Activated CD4-positive, alpha-beta memory T cell treated with anti-CD3 and anti-CD28 coated beads, Interleukin-2, amount 10 ng/mL, durations not matched to agents 7 days and 5 days (primary cell): ENCODE data around the gene NCK1. TPM values are rescaled to one million over a fixed set of nuclear protein-coding genes. Genes with fewer than 3 reads are reported as not detected.
"Not testable (repeated sequence)": the region's sequence is repeated elsewhere in the genome, so short reads cannot be mapped to it uniquely, and the experiment has no call there.

ENCODE experiments used
- CTCF ChIA-PET: fragments of 350-600 bp; sonication (Branson Sonifier 250); formaldehyde crosslinking; loops from one replicate; lab custom pipeline; 2021; ENCODE audit warnings: antibody characterized with exemption, inconsistent platforms; lab: Charles Lee
- POLR2A ChIA-PET: fragments of 350-600 bp; sonication (Branson Sonifier 250); formaldehyde crosslinking; loops from one replicate; lab custom pipeline; 2021; ENCODE audit warnings: antibody characterized with exemption; lab: Charles Lee
- DNase-seq: peaks from one replicate; pipeline ENCODE4 v3.0.0-alpha.2; 2020
- H3K27ac Mint-ChIP-seq: one replicate; pipeline ENCODE4 v1.8.0; 2021; ENCODE audit warnings: mild to moderate bottlenecking, mixed read lengths
- H3K27me3 Mint-ChIP-seq: one replicate; pipeline ENCODE4 v1.8.0; 2021; ENCODE audit warnings: mixed read lengths
- H3K36me3 Mint-ChIP-seq: one replicate; pipeline ENCODE4 v1.8.0; 2021; ENCODE audit warnings: low read depth, mixed read lengths
- H3K4me1 Mint-ChIP-seq: one replicate; pipeline ENCODE4 v1.8.0; 2021; ENCODE audit warnings: mixed read lengths
- H3K4me3 Mint-ChIP-seq: one replicate; pipeline ENCODE4 v1.8.0; 2021; ENCODE audit warnings: mild to moderate bottlenecking, mixed read lengths
- H3K9me3 Mint-ChIP-seq: one replicate; pipeline ENCODE4 v1.8.0; 2021; ENCODE audit warnings: mixed read lengths
- total RNA-seq, 2 experiments: library from RNA; stranded (reverse); gene quantifications; one replicate each; pipeline ENCODE4 v1.2.3, GENCODE V29; 2021

Gene NCK1
- total RNA-seq, 2 experiments from 2014 or later = 50.8 to 51.3 TPM

DNA sequence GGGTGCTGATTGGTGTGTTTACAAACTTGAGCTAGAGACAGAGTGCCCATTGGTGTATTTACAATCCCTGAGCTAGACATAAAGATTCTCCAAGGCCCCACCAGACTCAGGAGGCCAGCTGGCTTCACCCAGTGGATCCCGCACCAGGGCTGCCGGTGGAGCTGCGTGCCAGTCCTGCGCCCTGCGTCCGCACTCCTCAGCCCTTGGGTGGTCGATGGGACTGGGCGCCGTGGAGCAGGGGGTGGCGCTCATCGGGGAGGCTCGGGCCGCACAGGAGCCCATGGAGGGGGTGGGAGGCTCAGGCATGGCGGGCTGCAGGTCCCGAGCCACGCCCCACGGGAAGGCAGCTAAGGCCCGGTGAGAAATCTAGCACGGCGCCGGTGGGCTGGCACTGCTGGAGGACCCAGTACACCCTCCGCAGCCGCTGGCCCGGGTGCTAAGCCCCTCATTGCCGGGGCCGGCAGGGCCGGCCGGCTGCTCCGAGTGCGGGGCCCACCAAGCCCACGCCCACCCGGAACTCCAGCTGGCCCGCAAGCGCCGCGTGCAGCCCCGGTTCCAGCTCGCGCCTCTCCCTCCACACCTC, 125.5 kb downstream of the NCK1 start:
- H3K36me3 Mint-ChIP-seq, H3K4me3 Mint-ChIP-seq, H3K27me3 Mint-ChIP-seq, POLR2A ChIA-PET, H3K4me1 Mint-ChIP-seq, H3K27ac Mint-ChIP-seq, H3K9me3 Mint-ChIP-seq, DNase-seq: not testable (repeated sequence)
- CTCF ChIA-PET = interaction anchor here (0.9 kb wide), 1 partner anchor 229 kb away, joined by 3 read pairs; no protein-coding TSS in a partner anchor

DNA sequence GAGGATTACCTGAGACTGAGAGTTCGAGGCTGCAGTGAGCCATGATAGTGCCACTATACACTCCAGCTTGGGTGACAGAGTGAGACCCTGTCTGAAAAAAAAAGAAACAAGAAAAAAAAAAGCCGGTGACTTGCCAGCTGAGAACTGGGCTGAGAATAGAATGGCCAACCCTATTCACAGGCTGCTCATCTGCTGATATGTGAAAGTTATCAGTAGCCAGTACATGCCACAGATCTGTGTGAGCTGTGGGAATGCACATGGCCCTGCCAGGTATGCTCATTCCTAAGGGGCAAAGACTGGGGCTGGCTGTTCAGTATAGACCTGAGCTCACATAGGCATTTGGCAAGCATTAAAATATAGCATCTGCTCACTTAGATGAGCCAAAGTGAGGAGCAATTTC, 126.6 kb downstream of the NCK1 start:
- DNase-seq = no peak
- CTCF ChIA-PET = no interaction called here
- H3K27ac Mint-ChIP-seq = no peak overlapping the region
- no peaks in the 10 kb centered on the region for H3K4me1 Mint-ChIP-seq
- H3K9me3 Mint-ChIP-seq = no peaks in the 10 kb centered on the region
- no peaks in the 10 kb centered on the region for H3K27me3 Mint-ChIP-seq
- H3K36me3 Mint-ChIP-seq = no peaks in the 10 kb centered on the region
- POLR2A ChIA-PET = no interaction called here
- no peak overlapping the region for H3K4me3 Mint-ChIP-seq

DNA sequence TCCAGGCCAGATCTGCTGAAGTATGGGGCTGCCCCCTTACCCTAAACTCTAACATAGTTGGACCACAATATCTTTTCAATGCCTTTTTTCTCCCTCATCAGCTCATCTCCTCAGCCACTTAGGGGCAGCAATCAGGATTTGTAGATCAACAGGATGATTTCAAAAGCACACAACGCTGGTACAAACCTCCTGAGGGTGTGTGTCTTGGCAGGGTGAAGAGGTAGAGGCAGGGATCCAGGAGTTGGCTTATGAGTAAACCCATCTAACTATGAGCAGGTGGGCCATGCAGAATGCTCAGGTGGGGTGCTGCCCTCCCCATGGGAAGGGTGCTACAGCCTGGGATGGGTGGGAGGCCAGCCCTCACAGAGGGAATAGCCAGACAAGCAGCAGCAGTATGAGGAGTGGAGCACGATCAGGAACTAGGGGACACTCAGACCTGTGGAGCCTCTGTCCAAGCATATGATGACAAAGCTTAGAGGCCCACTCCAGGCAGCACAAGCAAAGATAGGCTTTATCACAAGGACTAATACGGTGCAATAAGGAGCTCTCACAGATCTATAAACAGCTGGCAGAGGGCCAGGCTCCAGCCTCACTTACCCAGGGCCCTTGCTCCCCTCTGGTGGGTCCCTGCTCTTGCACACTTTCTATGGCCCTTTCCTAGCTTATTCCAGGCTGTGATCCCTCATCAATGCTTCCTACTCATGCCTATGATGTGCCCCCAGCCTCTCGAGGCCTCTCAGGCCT, 127.9 kb downstream of the NCK1 start:
- H3K36me3 Mint-ChIP-seq = no peaks in the 10 kb centered on the region
- no peaks in the 10 kb centered on the region for H3K9me3 Mint-ChIP-seq
- no peak overlapping the region for H3K4me3 Mint-ChIP-seq
- ChIA-PET CTCF (no interaction called here), POLR2A (no interaction called here)
- H3K4me1 Mint-ChIP-seq = no peaks in the 10 kb centered on the region
- H3K27me3 Mint-ChIP-seq = no peaks in the 10 kb centered on the region
- H3K27ac Mint-ChIP-seq = no peak overlapping the region
- no peak for DNase-seq

DNA sequence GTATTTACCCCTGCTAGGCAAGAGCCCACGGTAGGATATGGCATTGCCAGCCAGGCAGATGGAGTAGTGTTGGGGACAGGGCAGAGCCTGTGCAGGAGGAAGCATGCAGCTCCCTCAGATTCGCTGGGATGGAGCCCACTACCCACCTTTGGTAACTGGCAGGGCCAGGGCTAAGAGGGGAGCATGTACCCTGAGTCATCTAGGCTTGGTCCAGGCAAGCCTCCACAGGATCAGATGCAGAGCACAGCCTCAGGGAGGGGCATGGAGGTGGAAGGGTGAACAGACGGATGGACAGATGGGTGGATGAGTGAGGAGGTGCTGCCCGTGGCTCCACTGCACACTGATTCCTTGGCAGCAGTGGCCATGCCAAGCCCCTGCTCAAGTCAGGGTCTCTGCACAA, 128.8 kb downstream of the NCK1 start:
- CTCF ChIA-PET = no interaction called here

DNA sequence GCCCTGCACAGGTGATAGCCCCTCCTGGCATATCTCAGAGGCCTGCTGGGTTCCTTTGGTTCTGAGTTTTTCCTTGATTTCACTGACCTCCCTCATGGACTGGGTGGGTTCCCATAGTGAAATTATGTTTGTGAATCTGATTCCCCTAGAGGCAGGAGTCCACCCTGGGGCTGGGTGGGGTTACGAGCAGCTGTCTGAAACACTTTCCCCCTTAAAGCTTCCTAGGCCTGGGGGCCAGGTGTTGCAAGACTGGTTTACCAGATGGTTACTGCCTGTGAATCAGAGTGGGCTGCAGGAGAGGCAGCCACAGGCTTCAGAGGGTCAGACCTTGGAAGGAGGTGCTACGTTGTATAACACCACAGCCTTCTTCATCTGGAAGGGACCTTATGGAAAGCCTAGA, 130.1 kb downstream of the NCK1 start:
- no peaks in the 10 kb centered on the region for H3K27me3 Mint-ChIP-seq
- H3K9me3 Mint-ChIP-seq = no peaks in the 10 kb centered on the region
- no peak for DNase-seq
- H3K4me3 Mint-ChIP-seq = no peak overlapping the region
- ChIA-PET POLR2A (no interaction called here), CTCF (no interaction called here)
- H3K27ac Mint-ChIP-seq = no peak overlapping the region
- no peaks in the 10 kb centered on the region for H3K4me1 Mint-ChIP-seq
- no peaks in the 10 kb centered on the region for H3K36me3 Mint-ChIP-seq

More for the DNA sequence above, 128.8 kb downstream of the NCK1 start:
- no peaks in the 10 kb centered on the region for H3K9me3 Mint-ChIP-seq
- POLR2A ChIA-PET = no interaction called here
- no peaks in the 10 kb centered on the region for H3K4me1 Mint-ChIP-seq
- no peaks in the 10 kb centered on the region for H3K36me3 Mint-ChIP-seq
- no peak for DNase-seq
- H3K4me3 Mint-ChIP-seq = no peak overlapping the region
- no peaks in the 10 kb centered on the region for H3K27me3 Mint-ChIP-seq
- H3K27ac Mint-ChIP-seq = no peak overlapping the region

DNA sequence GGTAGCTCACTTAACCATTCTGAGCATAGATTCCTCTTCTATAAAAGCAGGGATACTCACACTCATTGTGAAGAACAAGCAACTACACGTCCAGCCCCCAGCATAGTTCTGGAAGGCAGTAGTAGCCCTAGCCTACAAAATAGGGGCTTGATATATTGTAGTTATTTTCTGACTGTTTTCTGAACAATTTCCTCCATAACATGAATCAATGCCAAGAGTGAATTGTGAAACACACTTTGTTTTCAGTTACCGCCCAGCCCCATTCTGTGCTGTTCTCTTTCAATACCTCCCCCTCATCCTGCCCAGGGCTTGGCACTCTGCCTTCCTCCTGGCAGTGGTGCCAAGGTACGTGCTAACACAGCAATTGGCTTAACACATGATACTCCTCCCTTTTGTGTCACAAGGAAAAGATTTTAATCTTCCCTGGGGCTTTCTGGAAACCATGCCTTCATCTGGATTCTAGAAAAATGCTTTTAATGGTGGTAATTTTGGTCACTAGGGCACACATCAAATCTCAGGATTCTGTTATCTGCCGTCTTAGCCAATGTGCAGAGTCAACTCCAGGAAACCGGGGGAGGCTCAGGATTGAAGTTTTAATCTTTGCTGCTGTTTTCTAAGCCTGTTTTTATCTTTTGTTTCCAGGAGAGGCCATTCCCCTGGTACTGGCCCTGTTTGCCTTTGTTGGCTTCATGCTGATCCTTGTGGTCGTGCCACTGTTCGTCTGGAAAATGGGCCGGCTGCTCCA, 132.9 kb downstream of the NCK1 start:
- POLR2A ChIA-PET = no interaction called here

DNA sequence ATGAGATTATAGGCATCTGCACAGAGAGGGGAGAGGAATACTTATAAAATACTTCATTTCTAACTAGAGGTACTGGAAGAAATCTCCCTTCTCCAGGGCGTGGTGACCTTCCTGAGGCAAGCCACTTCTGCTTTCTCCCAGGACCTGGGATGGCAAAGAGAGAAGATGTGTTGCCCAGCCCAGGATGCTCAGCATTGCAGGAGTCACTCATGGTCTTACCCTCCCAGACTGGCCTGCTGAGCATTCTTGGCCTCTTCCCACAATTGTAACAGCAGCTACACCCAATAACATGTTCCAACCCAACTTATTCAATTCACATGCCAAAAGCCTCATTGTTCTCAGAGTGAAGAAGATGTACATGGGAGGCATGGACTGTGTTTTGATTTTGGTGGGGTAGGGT, 133.6 kb downstream of the NCK1 start:
- CTCF ChIA-PET = interaction anchor here (0.9 kb wide), 1 partner anchor 18 kb away, joined by 3 read pairs; no protein-coding TSS in a partner anchor
- H3K27me3 Mint-ChIP-seq = no peaks in the 10 kb centered on the region
- no peak overlapping the region for H3K4me3 Mint-ChIP-seq
- H3K36me3 Mint-ChIP-seq = no peaks in the 10 kb centered on the region
- no peak overlapping the region for H3K27ac Mint-ChIP-seq
- H3K9me3 Mint-ChIP-seq = no peaks in the 10 kb centered on the region
- no peak for DNase-seq
- POLR2A ChIA-PET = interaction anchor here (0.9 kb wide), 1 partner anchor 133 kb away, joined by 3 read pairs; the partner anchor contains the start of gene NCK1
- H3K4me1 Mint-ChIP-seq = no peaks in the 10 kb centered on the region

More for the DNA sequence above, 132.9 kb downstream of the NCK1 start:
- H3K4me3 Mint-ChIP-seq = no peak overlapping the region
- no peaks in the 10 kb centered on the region for H3K36me3 Mint-ChIP-seq
- no peak overlapping the region for H3K27ac Mint-ChIP-seq
- no peaks in the 10 kb centered on the region for H3K4me1 Mint-ChIP-seq
- no peaks in the 10 kb centered on the region for H3K27me3 Mint-ChIP-seq
- DNase-seq = no peak
- CTCF ChIA-PET = no interaction called here
- no peaks in the 10 kb centered on the region for H3K9me3 Mint-ChIP-seq

Other genes starting within 250 kb of the NCK1 start
- 10 to 100 TPM; 34.1 to 36.2 TPM for gene STAG1, start 109.8 kb upstream of the NCK1 start, total RNA-seq
- under 1 TPM; 0.80 to 0.83 TPM for gene SLC35G2, start 43.1 kb upstream of the NCK1 start, total RNA-seq
- 1 to 10 TPM; 1.4 to 1.6 TPM for gene IL20RB, start 95.8 kb downstream of the NCK1 start, total RNA-seq